Measurements from ENCODE around the gene WNT5B. TPM values are rescaled to one million over a fixed set of nuclear protein-coding genes. Genes with fewer than 3 reads are reported as not detected.

WNT5B gene
- 0.28 and 1.5 TPM in 2 replicates for total RNA-seq

GRCh38 chr12:1628666-1629337 is at the start of gene WNT5B:
Gene WNT5B (plus strand): TSS chr12:1629231. CDS start chr12:1631355, 2,124 bp downstream.
- no peak for DNase-seq

GRCh38 chr12:1579651-1580435 is 49.2 kb upstream of the WNT5B start:
- peak; percentile 34 for DNase-seq

GRCh38 chr12:1580526-1580925 is 48.5 kb upstream of the WNT5B start:
- no peak for DNase-seq

GRCh38 chr12:1581973-1582708 is 46.9 kb upstream of the WNT5B start:
- no peak for DNase-seq

GRCh38 chr12:1582709-1583050 is 46.4 kb upstream of the WNT5B start:
- DNase-seq: no peak

- DNase-seq: peak; percentile 93
Measured at GRCh38 chr12:1583421-1584078, 45.5 kb upstream of the WNT5B start.

- no peak for DNase-seq
Measured at GRCh38 chr12:1584326-1584725, 44.7 kb upstream of the WNT5B start.

- no peak for DNase-seq
Measured at GRCh38 chr12:1587927-1588574, 41.0 kb upstream of the WNT5B start.

GRCh38 chr12:1588575-1588947 is 40.5 kb upstream of the WNT5B start:
- no peak for DNase-seq

GRCh38 chr12:1590221-1590979 is 38.6 kb upstream of the WNT5B start:
- no peak for DNase-seq

GRCh38 chr12:1591034-1591433 is 38.0 kb upstream of the WNT5B start:
- peak; percentile 65 for DNase-seq

GRCh38 chr12:1591543-1591942 is 37.5 kb upstream of the WNT5B start:
- no peak for DNase-seq

- peak; percentile 45 for DNase-seq
Measured at GRCh38 chr12:1592444-1593173, 36.4 kb upstream of the WNT5B start.

- peak; percentile 46 for DNase-seq
Measured at GRCh38 chr12:1593174-1594005, 35.6 kb upstream of the WNT5B start.

GRCh38 chr12:1594006-1594260 is 35.1 kb upstream of the WNT5B start:
- no peak for DNase-seq

- peak; percentile 91 for DNase-seq
Measured at GRCh38 chr12:1594261-1595025, 34.6 kb upstream of the WNT5B start, which contains the start of gene FBXL14. Gene FBXL14 (minus strand): TSS chr12:1594581. CDS start chr12:1594066, 515 bp downstream.

- DNase-seq: no peak
Measured at GRCh38 chr12:1595026-1595561, 33.9 kb upstream of the WNT5B start.

- DNase-seq: no peak
Measured at GRCh38 chr12:1595690-1596347, 33.2 kb upstream of the WNT5B start.

GRCh38 chr12:1598757-1599156 is 30.3 kb upstream of the WNT5B start:
- no peak for DNase-seq

Measured in dermis blood vessel endothelial cell (primary cell).